ENCODE results near the gene PKDCC. TPM values are rescaled to one million over a fixed set of nuclear protein-coding genes. Genes with fewer than 3 reads are reported as not detected.
"Not testable (repeated sequence)": the region's sequence is repeated elsewhere in the genome, so short reads cannot be mapped to it uniquely, and the experiment has no call there.

PKDCC gene
- total RNA-seq, 1 experiment from 2014 or later = 12.5 TPM

DNA sequence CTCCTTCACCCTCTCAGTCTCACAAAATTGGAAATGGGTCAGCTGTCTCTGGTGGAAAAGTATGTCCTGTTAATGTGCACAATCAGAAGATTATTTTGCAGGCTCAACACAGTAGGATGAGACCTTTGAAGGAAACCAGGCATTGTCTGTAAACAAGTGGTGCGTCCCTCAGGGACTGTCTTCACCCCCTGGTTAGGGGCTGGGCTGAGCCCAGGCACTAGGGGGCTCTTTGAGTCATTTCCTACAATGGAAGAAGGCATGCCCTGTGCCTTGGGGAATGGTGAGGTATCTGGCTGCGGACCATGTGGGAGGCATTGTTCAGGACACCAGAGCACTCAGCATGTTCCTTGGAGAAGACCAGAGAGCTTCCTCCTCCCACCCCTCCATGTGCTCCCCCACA lies 26.8 kb downstream of the PKDCC start:
- CTCF ChIA-PET = no interaction called here
- H3K36me3 Mint-ChIP-seq (ENCODE audit: insufficient read depth, unreplicated experiment) = no peaks in the 10 kb centered on the region
- no peak overlapping the region for H3K27ac Mint-ChIP-seq (ENCODE audit: unreplicated experiment)
- peaks cover 30% of the 10 kb centered on the region for H3K4me1 Mint-ChIP-seq (ENCODE audit: low read depth, unreplicated experiment)
- intact Hi-C loops (cut with micrococcal nuclease; ENCODE audit: unreplicated experiment) = no loop called here
- no peaks in the 10 kb centered on the region for H3K27me3 Mint-ChIP-seq (ENCODE audit: unreplicated experiment)
- no peaks in the 10 kb centered on the region for H3K9me3 Mint-ChIP-seq (ENCODE audit: low read depth, unreplicated experiment)
- TF ChIP-seq CTCF (IDR thresholded peaks at IDR 0.05; ENCODE audit: unreplicated experiment) = no peak
- no TSS peak for BruUV-seq (replicated peaks)
- DNase-seq = no peak
- H3K4me3 Mint-ChIP-seq (ENCODE audit: low read depth, unreplicated experiment) = no peak overlapping the region

- no peaks in the 10 kb centered on the region for H3K9me3 Mint-ChIP-seq (ENCODE audit: low read depth, unreplicated experiment)
- peaks cover 30% of the 10 kb centered on the region for H3K4me1 Mint-ChIP-seq (ENCODE audit: low read depth, unreplicated experiment)
- no peaks in the 10 kb centered on the region for H3K36me3 Mint-ChIP-seq (ENCODE audit: insufficient read depth, unreplicated experiment)
- intact Hi-C loops (cut with micrococcal nuclease; ENCODE audit: unreplicated experiment) = loop anchor here (2.0 kb wide), 1 partner anchor 270 kb away; no protein-coding TSS in a partner anchor
- no peak overlapping the region for H3K4me3 Mint-ChIP-seq (ENCODE audit: low read depth, unreplicated experiment)
- DNase-seq = peak; percentile 31
- no TSS peak for BruUV-seq (replicated peaks)
- no peak for TF ChIP-seq CTCF (IDR thresholded peaks at IDR 0.05; ENCODE audit: unreplicated experiment)
- no peak overlapping the region for H3K27ac Mint-ChIP-seq (ENCODE audit: unreplicated experiment)
- no peaks in the 10 kb centered on the region for H3K27me3 Mint-ChIP-seq (ENCODE audit: unreplicated experiment)
- CTCF ChIA-PET = no interaction called here
These were observed 28.8 kb downstream of the PKDCC start for GRCh38 chr2:42076357-42077225.

DNA sequence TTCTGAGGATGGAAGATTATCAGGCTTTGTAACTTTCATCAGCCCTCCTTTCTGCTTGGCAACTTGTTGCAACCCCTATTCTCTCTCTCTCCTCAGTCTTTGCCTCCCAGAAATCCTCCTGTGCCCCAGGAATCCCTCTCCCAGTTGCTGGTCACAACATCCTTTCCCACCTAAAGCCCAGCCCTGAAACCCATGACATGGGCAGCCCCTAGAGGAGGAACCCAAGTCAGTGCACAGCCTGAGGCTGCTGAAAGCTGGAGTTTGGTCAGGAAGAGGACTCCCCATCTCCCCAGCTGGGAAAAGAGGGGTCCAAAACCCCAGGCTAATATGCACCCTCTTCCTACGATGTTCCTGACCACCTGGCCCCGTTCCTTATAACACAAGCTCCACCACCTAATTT lies 29.5 kb downstream of the PKDCC start:
- no peak overlapping the region for H3K27ac Mint-ChIP-seq (ENCODE audit: unreplicated experiment)
- CTCF ChIA-PET = interaction anchor here (0.8 to 0.9 kb wide), 3 partner anchors 207 to 271 kb away, joined by 3 read pairs; no protein-coding TSS in a partner anchor
- no peaks in the 10 kb centered on the region for H3K27me3 Mint-ChIP-seq (ENCODE audit: unreplicated experiment)
- H3K9me3 Mint-ChIP-seq (ENCODE audit: low read depth, unreplicated experiment) = no peaks in the 10 kb centered on the region
- DNase-seq = no peak
- peaks cover 26% of the 10 kb centered on the region for H3K4me1 Mint-ChIP-seq (ENCODE audit: low read depth, unreplicated experiment)
- H3K36me3 Mint-ChIP-seq (ENCODE audit: insufficient read depth, unreplicated experiment) = no peaks in the 10 kb centered on the region
- TF ChIP-seq CTCF (IDR thresholded peaks at IDR 0.05; ENCODE audit: unreplicated experiment) = no peak
- intact Hi-C loops (cut with micrococcal nuclease; ENCODE audit: unreplicated experiment) = loop anchor here (2.0 kb wide), 1 partner anchor 271 kb away; no protein-coding TSS in a partner anchor
- no peak overlapping the region for H3K4me3 Mint-ChIP-seq (ENCODE audit: low read depth, unreplicated experiment)
- BruUV-seq (replicated peaks) = no TSS peak

GRCh38 chr2:42079737-42080287 lies 32.0 kb downstream of the PKDCC start:
- Mint-ChIP-seq H3K27me3 (ENCODE audit: unreplicated experiment) (no peaks in the 10 kb centered on the region), H3K4me1 (ENCODE audit: low read depth, unreplicated experiment) (peaks cover 26% of the 10 kb centered on the region), H3K4me3 (ENCODE audit: low read depth, unreplicated experiment) (no peak overlapping the region), H3K27ac (ENCODE audit: unreplicated experiment) (no peak overlapping the region), H3K9me3 (ENCODE audit: low read depth, unreplicated experiment) (no peaks in the 10 kb centered on the region), H3K36me3 (ENCODE audit: insufficient read depth, unreplicated experiment) (no peaks in the 10 kb centered on the region)
- intact Hi-C loops (cut with micrococcal nuclease; ENCODE audit: unreplicated experiment) = loop anchor here (10.0 kb wide), 1 partner anchor 665 kb away; no protein-coding TSS in a partner anchor
- no peak for DNase-seq
- CTCF ChIA-PET = no interaction called here
- no peak for TF ChIP-seq CTCF (IDR thresholded peaks at IDR 0.05; ENCODE audit: unreplicated experiment)
- no TSS peak for BruUV-seq (replicated peaks)

GRCh38 chr2:42081151-42081550 lies 33.3 kb downstream of the PKDCC start:
- not testable (repeated sequence) for H3K4me3 Mint-ChIP-seq (ENCODE audit: low read depth, unreplicated experiment); H3K27ac Mint-ChIP-seq (ENCODE audit: unreplicated experiment); H3K27me3 Mint-ChIP-seq (ENCODE audit: unreplicated experiment); H3K9me3 Mint-ChIP-seq (ENCODE audit: low read depth, unreplicated experiment); H3K36me3 Mint-ChIP-seq (ENCODE audit: insufficient read depth, unreplicated experiment); BruUV-seq (replicated peaks); DNase-seq
- CTCF ChIA-PET = interaction anchor here (0.7 kb wide), 1 partner anchor 182 kb away, joined by 4 read pairs; no protein-coding TSS in a partner anchor
- H3K4me1 Mint-ChIP-seq (ENCODE audit: low read depth, unreplicated experiment) = peaks cover 21% of the 10 kb centered on the region
- intact Hi-C loops (cut with micrococcal nuclease; ENCODE audit: unreplicated experiment) = loop anchor here (10.0 kb wide), 1 partner anchor 666 kb away; no protein-coding TSS in a partner anchor

All from Calu3 (cell line).